ENCODE results near the gene CACNG4. TPM values are rescaled to one million over a fixed set of nuclear protein-coding genes. Genes with fewer than 3 reads are reported as not detected.

CACNG4 gene
- total and polyA plus RNA-seq, 11 donors, result 0.08 to 0.88 (median 0.33) TPM; not detected in 8

DNA sequence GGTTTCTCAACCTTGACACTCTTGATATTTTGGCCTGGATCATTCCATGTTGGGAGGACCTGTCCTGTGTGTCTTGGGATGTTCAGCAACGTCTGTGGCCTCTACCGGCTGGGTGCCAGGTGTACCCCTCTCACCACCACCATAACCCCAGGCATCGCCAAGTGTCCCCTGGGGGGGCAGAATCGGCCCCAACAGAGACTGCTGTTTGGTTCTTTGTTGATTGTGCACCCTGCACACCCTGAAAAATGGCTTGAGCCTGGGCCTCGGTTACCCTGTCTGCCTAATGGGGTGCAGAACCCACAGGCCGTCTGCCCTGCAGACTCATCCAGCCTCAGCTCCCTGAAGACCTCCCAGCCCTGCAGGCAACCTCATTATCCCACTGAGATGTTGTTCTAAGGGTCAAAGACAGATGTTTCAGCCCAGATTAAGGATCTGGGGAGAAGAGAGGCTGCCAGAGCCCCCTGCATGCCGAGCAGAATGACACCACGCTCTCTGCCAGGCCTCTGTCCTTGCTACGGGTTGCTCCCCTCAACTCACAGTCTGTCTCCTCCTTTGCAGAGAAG is 89.0 kb downstream of the CACNG4 start:
- TF ChIP-seq POLR2A (IDR thresholded peaks at IDR 0.05), result no peak
- TF ChIP-seq, protein P1, sequence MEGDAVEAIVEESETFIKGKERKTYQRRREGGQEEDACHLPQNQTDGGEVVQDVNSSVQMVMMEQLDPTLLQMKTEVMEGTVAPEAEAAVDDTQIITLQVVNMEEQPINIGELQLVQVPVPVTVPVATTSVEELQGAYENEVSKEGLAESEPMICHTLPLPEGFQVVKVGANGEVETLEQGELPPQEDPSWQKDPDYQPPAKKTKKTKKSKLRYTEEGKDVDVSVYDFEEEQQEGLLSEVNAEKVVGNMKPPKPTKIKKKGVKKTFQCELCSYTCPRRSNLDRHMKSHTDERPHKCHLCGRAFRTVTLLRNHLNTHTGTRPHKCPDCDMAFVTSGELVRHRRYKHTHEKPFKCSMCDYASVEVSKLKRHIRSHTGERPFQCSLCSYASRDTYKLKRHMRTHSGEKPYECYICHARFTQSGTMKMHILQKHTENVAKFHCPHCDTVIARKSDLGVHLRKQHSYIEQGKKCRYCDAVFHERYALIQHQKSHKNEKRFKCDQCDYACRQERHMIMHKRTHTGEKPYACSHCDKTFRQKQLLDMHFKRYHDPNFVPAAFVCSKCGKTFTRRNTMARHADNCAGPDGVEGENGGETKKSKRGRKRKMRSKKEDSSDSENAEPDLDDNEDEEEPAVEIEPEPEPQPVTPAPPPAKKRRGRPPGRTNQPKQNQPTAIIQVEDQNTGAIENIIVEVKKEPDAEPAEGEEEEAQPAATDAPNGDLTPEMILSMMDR (IDR thresholded peaks at IDR 0.05), result no peak
- Histone ChIP-seq H3K4me1 (peaks cover 0 to 10% (median 3%) of the 10 kb centered on the region in 12 donors), H3K27ac (no peak overlapping the region), H3K36me3 (no peaks in the 10 kb centered on the region), H3K27me3 (no peaks in the 10 kb centered on the region), H3K9me3 (peaks cover 0 to 17% (median 13%) of the 10 kb centered on the region in 12 donors), H3K4me3 (no peak overlapping the region)
- ATAC-seq, result no peak
- DNase-seq, result no peak
- 83 to 86% (median 84%) methylated on average over 9 of the region's 9 CpGs for WGBS, 4 donors
- intact Hi-C loops (cut with DNase I), result no loop called here

DNA sequence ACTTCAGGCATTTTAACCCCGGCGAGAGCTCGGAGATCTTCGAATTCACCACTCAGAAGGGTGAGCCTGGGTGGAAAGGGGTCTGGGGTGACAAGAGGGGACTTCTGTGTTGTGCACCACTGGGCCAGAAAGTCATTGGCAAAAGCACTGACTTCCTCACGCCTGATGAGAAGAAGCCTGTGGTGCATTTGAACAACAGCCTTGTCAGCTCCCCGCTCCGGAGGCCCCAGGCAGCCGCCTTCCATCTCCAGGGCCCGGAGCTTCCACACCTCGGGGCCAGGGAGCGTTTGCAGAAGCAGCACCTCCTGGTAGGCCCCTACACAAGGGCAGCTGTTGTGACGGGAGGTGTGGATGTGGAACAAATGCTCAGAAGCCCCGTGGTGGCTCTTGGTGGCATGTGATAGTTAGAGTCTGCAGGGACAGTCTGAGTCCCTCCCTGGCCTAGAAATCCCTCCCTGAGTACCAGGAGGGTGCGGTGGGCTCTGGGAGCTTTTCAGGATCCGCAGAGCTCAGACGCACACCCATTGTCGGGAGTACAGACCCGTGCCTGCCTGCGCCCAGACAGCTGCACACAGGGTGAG is 89.6 kb downstream of the CACNG4 start:
- Histone ChIP-seq H3K4me1 (peaks cover 0 to 10% (median 3%) of the 10 kb centered on the region in 12 donors), H3K9me3 (peaks cover 0 to 11% (median 7%) of the 10 kb centered on the region in 12 donors), H3K36me3 (no peaks in the 10 kb centered on the region), H3K27me3 (no peaks in the 10 kb centered on the region), H3K27ac (no peak overlapping the region), H3K4me3 (no peak overlapping the region)
- TF ChIP-seq, protein P1 (IDR thresholded peaks at IDR 0.05), result no peak
- no peak for TF ChIP-seq POLR2A (IDR thresholded peaks at IDR 0.05)
- no peak for ATAC-seq
- DNase-seq, result no peak
- intact Hi-C loops (cut with DNase I), result no loop called here
- 66 to 82% (median 78%) methylated on average over 14 to 19 of the region's 19 CpGs for whole genome bisulfite sequencing, 4 donors

DNA sequence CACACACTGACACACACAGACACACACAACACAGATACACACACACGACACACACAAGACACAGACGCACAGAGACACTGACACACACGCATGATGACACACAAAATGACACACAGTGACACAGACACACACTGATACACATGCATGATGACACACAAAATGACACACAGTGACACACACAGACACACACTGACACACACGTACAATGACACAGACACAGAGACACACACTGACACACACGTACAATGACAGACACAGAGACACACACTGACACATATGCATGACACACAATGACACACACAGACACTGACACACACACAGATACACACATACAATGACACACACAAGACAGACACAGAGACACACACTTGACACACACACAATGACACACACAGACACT is 90.1 kb downstream of the CACNG4 start:
- no peak overlapping the region for H3K4me3 ChIP-seq
- peaks cover 0 to 6% (median 2%) of the 10 kb centered on the region in 12 donors for H3K9me3 ChIP-seq
- DNase-seq (no peak), ATAC-seq (no peak)
- no peak overlapping the region for H3K27ac ChIP-seq
- TF ChIP-seq, protein P1 (IDR thresholded peaks at IDR 0.05), result no peak
- TF ChIP-seq POLR2A (IDR thresholded peaks at IDR 0.05), result no peak
- H3K36me3 ChIP-seq, result no peaks in the 10 kb centered on the region
- H3K27me3 ChIP-seq, result no peaks in the 10 kb centered on the region
- 74 to 93% (median 84%) methylated on average over 5 of the region's 5 CpGs for WGBS, 4 donors
- H3K4me1 ChIP-seq, result peaks cover 0 to 10% (median 3%) of the 10 kb centered on the region in 12 donors
- intact Hi-C loops (cut with DNase I), result no loop called here

GRCh38 chr17:67055041-67055443 is 90.5 kb downstream of the CACNG4 start:
- Histone ChIP-seq H3K27me3 (no peaks in the 10 kb centered on the region), H3K4me3 (no peak overlapping the region), H3K9me3 (peaks cover 0 to 2% (median 0%) of the 10 kb centered on the region in 12 donors), H3K27ac (no peak overlapping the region), H3K36me3 (no peaks in the 10 kb centered on the region), H3K4me1 (peaks cover 0 to 10% (median 3%) of the 10 kb centered on the region in 12 donors)
- ATAC-seq, result no peak
- intact Hi-C loops (cut with DNase I), result no loop called here
- DNase-seq, result no peak
- TF ChIP-seq, protein P1 (IDR thresholded peaks at IDR 0.05), result no peak
- TF ChIP-seq POLR2A (IDR thresholded peaks at IDR 0.05), result no peak
- WGBS, 4 donors, result 92 to 94% (median 93%) methylated on average over 14 to 19 of the region's 19 CpGs

All from heart left ventricle (tissue), 16 donors.